NCI-H345 treated with DMSO at 0.1 percent for 48 hours (cell line): Measurements from ENCODE around the gene CFAP70.

ENCODE experiments used
- DNase-seq: peaks from one replicate; lab custom pipeline; 2025; ENCODE audit not compliant: unreplicated experiment; lab: John Stamatoyannopoulos, UW

Gene CFAP70

DNA sequence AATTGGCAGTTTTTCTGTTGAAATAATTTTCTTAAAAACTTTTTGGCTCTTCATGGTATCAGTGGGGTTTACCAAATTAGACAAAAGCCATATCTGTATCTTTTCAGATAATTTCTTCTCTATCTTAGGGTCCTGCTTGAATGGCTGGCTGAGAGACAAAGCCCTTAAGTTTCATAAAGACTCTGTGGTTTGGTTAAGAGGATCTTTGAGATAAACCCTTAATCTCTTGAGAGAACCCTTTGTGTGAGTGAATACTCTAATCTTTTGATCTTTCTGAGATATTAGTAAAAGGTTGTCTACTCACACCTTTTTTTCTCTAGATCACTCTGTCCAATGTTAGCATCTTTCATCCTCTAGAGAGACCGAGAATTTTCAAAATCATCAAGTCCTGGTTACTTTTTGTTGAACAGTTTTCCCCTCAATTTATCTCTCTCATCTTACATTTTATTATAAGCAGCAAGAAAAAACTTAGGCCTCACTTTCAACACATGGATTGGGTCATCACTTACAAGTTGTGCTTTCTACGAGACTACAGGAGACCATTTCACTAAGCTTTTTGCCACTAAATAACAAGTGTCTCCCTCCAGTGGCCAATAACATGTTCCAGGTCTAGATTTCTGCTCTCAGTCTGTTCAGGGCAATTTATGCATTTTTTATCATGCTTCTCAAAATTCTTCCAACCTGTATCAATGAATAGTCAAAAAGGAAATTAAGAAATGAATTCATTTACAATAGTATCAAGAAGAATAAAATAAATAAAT is 140.1 kb downstream of the CFAP70 start:
- DNase-seq = no peak

DNA sequence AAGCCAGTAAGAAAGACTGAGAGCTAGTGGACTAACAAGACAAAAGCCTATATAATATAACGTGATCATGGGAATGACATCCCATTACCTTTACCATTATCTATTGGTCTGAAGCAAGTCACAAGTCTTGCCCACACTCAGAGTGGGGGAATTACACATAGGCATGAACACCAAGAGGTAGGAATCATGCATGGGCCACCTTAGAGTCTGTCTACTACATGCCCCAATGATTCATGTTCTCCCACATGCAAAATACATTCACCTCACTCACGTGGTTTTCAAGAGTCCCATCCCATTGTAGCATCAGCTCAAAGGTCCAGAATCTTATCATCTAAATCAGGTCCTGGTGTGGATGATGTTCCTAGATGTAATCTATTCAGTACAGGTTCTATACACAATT is 141.0 kb downstream of the CFAP70 start:
- no peak for DNase-seq

DNA sequence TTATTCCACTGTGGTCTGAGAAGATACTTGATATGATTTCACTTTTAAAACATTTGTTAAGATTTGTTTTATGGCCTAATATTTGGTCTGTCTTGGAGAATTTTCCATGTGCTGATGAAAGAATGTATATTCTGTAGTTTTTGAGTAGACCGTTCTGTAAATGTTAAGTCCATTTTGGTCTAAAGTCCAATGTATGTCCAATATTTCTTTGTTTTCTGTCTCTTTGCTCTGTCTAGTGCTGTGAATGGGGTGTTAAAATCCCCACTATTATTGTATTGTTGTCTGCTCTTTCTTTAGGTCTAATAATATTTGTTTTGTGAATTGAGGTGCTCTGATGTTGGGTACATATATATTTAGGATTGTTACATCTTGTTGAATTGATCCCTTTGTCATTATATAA is 142.9 kb downstream of the CFAP70 start:
- DNase-seq = no peak

DNA sequence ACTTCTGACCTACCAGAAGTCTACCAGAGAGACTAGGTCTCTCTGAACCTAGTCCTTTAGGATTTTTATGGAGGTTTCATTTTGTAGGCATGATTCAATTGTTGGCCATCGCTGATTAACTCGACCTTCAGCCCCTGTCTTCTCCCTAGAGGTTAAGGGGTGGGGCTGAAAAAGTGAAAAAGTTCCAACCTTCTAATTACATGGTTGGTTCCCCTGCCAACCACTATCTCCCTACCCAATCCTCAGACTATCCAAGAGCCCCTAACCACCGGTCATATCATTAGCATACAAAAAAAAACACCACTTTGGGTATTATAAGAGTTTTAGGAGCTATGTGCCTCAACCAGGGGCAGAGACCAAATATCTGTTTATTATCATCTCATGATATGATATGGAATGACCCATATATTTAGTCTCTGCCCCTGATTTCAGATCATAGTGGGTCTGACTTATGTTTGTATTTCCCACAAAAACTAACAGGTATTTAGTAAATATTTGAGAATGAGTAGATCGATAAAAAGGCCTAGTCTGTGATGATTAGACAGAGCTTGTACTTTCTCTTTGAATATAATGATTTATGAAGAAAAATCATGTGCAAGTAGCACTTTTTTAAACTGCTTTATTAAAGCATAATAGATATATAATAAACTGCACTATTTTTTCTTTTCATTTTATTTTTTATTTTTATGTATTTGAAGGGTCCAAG is 147.4 kb downstream of the CFAP70 start:
- no peak for DNase-seq

DNA sequence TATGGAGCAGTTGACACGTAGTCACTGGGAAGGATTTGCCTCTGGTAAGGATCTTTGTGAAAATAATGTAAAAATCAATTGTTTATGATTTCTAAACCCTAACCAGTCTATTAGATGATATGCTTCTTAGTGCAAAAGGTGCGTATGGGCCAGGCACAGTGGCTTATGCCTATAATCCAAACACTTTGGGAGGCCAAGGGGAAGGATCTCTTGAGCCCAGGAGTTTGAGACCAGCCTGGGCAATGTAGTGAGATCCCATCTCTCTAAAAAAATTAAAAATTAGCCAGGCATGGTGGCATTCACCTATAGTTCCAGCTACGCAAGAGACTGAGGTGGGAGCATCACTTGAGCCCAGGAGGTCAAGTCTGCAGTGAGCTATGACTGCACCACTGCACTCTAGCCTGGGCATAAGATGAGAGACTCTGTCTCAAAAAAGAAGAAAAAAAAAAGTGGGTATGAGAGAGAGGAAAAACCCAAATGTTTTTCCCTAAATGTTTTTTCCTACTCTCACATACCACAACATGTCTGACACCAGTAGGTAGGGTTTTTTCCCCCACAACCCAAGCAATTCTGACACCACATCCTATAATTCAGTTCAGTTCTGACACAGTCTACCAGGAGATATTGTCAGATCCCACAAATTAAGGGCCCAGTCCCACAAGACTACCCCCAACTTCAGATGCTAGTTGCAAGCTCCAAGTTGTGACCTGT is 148.1 kb downstream of the CFAP70 start:
- no peak for DNase-seq

DNA sequence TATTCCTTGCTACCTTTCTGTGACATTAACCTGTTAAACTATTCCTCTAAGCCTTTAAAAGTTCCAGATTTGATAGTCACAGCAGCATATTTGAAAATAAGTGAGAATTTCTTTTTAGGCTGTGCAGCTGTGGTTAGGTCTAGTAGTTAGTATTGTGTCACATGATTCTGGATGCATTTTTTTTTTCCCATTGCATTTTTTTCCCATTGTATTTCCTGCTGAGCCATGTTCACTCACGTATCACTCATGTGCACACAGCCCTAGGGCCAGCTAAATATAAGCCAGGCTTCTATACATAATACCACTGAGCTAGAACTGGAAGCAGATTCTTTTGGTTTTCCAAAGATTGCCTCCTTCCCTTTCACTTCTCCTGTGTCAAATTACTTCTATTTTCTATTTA is 149.0 kb downstream of the CFAP70 start:
- no peak for DNase-seq

DNA sequence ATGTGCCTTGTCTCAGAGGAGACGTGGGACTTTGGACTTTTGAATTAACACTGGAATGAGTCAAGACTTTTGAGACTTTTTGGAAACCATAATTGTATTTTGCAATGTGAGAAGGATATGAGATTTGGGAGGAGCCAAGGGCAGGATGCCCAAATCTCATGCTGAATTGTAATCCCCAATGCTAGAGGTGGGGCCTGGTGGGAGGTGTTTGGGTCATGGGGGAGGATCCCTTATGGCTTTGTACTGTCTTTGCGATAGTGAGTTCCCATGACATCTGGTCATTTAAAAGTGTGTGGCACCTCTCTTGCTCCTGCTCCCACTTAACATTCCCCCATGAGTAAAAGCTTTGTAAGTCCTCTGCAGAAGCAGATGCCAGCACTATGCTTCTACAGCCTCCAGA is 150.8 kb downstream of the CFAP70 start:
- no peak for DNase-seq

DNA sequence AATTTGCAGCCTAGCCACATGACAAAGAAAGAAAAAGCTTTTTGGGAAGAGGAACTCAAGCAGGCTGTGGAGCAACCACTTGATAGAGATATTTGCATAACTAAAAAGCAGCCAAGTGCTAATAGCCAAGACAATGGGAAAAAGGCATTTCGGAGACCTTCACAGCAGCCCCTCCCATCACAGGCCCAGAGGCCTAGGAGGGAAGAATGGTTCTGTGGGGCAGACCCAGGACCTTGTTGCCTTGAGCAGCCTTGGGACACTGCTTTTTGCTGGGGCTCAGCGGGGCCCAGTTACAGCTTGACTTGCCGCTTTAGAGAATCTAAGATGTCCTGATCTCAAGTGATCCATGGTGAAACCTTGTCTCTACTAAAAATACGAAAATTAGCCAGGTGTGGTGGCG is 152.3 kb downstream of the CFAP70 start:
- DNase-seq = no peak

DNA sequence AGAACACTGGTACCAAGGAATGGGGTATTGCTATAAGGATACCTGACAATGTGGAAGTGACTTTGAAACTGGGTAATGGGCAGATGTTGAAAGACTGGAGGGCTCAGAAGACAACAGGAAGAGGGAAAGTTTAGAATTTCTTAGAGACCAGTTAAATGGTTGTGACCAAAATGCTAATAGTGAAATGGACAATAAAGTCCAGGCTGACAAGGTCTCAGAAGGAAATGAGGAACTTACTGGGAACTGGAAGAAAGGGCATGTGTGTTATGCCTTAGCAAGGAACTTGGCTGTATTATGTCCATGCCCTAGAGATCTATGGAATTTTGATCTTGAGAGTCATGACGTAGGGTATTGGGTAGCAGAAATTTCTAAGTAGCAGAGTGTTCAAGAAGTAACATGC is 152.8 kb downstream of the CFAP70 start:
- DNase-seq = no peak

DNA sequence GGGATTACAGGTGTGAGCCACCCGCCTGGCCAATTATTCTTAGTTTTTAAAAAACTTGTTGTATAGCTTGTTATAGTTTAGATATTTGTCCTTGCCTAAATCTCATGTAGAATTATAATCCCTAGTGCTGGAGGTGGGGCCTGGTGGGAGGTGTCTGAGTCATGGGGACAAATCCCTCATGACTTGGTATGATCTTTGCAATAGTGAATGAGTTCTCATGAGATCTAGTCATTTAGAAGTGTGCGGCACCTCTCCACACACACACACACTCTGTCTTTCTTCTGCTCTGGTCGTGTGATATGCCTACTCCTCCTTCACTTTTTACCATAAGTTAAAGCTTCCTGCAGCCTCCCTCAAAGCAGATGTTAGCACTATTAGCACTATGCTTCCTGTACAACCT is 153.6 kb downstream of the CFAP70 start:
- DNase-seq = no peak
